A549 treated with GW870086 at 1 μM for 4 hours (cell line): Measurements from ENCODE around the gene KIF13A. TPM values are rescaled to one million over a fixed set of nuclear protein-coding genes. Genes with fewer than 3 reads are reported as not detected.

ENCODE experiments used
- total RNA-seq: library from RNA; stranded (reverse); fragments of 200-300 nt; extraction: Qiagen RNA extraction; gene quantifications from 5 replicates; pipeline ENCODE4 v1.2.3, GENCODE V29; 2022; ENCODE audit warnings: low read depth

KIF13A gene
- 17.6 to 21.4 TPM (median 19.3 TPM) in 5 replicates for total RNA-seq

GRCh38 chr6:17987447-17987696, at the start of gene KIF13A:
Gene KIF13A, minus strand, starts transcription at chr6:17987635. Its CDS starts 172 bp downstream, at chr6:17987463.

Other genes starting within 250 kb of the KIF13A start
- gene NHLRC1, start 135.0 kb upstream of the KIF13A start, total RNA-seq, result 1.4 to 1.9 TPM (median 1.7 TPM) in 5 replicates
- 5.6 to 6.7 TPM (median 5.9 TPM) in 5 replicates for gene TPMT, start 167.4 kb upstream of the KIF13A start, total RNA-seq
- 7.1 to 8.8 TPM (median 7.7 TPM) in 5 replicates for gene KDM1B, start 167.8 kb upstream of the KIF13A start, total RNA-seq